Stimulated activated CD8-positive, alpha-beta memory T cell treated with anti-CD3 and anti-CD28 coated beads, Interleukin-15, amount 100 ng/mL, for 4 hours (primary cell): ENCODE data around the gene DPEP1.

Source experiments
- DNase-seq, 2 donors: peaks; one replicate each; pipeline ENCODE4 v3.0.0-alpha.2; 2020; ENCODE audit warnings: low read depth in 2 of 2

Gene DPEP1

DNA sequence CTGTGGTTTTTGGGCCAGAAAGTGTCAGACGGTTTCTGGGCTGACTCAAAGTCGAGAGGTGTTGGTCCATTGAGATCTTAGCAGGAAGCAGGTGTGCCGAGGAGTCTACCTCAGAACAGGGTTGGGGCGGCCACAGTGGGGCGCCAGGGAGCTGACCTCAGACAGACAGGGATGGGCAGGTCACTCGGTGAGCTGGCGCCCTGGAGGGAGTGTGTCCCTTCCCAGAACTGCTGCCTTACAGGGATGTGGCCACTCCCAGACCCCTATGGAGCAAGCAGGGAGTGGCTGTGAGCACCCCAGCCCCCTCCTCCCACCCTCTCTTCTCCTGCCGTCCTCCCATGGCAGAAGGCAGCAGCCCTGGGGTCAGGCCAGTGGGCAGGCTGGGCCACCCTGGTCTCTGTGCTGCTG is 14.0 kb upstream of the DPEP1 start:
- no peak for DNase-seq

DNA sequence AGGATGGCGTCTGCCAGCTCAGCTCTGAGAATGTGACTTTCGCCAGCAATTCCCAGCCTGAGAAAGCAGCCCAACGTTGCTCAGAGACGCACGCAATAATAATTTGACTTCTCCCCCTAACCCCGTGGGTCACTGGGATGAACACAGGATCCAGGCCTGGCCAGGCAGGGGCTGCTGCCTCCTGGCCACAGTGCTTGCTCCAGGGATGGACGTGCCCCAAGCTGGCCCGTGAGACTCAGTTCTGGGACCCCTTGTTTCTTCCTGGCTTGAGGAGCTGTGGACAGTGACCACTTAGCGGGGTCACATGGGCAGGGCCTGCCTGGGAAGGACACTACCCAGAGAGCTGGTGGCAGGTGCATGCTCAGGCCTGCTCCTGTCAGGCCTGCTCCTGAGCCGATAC is 13.5 kb upstream of the DPEP1 start:
- no peak for DNase-seq

DNA sequence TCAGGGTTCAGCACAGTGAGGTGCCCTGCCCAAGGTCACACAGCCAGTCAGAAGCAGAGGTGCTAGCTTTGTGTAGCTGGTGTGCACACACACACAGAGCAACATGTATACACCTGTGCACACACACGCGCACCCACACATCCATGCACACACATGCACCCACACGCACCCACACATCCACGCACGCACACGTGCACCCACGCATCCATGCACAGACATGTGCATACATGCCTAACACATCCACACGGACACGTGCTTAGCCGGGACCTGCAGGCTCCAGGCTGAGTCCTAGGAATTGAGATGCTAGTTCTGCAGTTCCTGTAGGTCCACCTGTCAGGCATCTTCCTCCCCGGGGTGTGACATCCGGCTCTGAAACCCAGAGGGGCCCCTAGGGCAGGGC is 13.0 kb upstream of the DPEP1 start:
- DNase-seq, result no peak

DNA sequence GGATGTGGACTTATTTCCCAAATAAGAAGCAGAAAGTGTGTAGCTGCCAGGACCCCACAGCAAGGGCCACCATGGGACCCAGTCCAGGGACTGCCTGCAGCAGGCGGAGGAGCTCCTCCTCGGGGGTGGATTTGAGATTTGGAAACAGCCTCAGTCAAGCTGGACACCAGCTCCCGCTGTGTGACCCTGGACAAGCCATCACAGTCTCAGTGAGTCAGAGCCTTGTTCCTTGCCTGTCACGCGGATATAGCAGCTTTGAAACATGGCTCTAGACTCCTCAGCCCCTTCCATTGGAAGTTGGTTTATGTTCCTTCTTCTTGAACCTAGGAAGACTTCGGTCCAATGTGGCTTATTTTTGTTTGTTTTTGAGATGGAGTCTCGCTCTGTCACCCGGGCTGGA is 12.5 kb upstream of the DPEP1 start:
- no peak for DNase-seq

- DNase-seq, result no peak
Measured at GRCh38 chr16:89601906-89602272, 11.6 kb upstream of the DPEP1 start.

- peak; percentile 58 to 60 for DNase-seq
Measured at GRCh38 chr16:89602273-89602951, 11.0 kb upstream of the DPEP1 start.

GRCh38 chr16:89602952-89603590 is 10.4 kb upstream of the DPEP1 start:
- DNase-seq, result no peak

DNA sequence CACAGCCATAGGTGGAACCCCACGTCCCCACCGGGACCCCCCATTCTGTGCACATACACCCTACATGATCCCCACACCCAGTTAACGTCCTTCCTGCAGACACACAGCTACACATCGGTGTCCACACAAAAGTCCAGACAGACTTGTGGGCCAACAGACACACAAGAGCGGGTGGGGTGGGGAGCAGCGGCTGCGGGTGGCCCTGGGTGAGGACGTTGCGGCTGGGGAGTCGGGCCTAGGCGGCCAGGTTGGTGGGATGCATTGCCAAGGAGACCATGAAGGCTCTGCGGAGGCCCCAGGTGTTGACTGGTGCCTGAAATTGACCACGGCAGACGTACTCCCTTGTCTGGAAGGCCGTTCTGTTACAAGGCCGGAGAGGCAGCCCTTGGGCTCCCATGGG is 8.7 kb upstream of the DPEP1 start:
- no peak for DNase-seq

GRCh38 chr16:89605186-89605970 is 8.1 kb upstream of the DPEP1 start:
- DNase-seq, result no peak

DNA sequence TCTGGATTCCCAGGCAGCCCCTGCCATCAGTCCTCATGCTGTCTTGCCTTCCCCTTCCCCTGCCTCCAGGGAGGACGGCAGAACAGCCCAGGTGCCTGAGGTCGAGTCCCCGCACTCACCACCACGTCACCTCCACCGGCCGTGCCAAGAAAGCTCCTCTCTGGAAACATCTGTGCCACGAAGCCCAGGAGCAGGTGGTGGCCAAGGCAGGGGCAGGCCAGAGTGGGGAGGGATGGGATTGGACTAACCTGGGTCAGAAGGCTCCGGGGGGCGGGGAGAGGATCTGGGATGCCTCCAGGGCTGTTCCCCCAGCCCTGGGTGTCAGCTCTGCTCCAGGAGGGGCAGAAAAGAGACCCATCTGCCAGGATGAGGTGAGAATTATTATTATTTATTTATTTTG is 7.4 kb upstream of the DPEP1 start:
- no peak for DNase-seq

GRCh38 chr16:89607453-89607852 is 6.0 kb upstream of the DPEP1 start:
- no peak for DNase-seq

- DNase-seq, result no peak
Measured at GRCh38 chr16:89607937-89608740, 5.3 kb upstream of the DPEP1 start.

DNA sequence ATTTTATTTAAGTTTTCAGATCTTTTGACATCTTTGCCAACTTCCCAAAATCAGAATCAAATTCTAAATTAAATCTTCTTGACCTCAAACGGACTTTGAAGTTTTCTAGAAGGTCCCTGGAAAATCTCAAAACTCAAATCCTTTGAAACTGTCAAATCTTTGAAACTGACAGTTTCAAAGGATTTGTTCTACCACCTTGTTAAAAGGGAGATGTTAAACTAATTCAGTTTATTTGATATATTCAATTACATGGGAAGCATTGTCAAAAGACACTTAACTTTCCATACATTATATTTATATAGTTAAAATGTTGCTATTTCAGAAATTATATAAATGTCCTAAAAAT is 3.4 kb upstream of the DPEP1 start:
- no peak for DNase-seq

GRCh38 chr16:89612415-89613166 is 851 bp upstream of the DPEP1 start:
- no peak for DNase-seq

DNA sequence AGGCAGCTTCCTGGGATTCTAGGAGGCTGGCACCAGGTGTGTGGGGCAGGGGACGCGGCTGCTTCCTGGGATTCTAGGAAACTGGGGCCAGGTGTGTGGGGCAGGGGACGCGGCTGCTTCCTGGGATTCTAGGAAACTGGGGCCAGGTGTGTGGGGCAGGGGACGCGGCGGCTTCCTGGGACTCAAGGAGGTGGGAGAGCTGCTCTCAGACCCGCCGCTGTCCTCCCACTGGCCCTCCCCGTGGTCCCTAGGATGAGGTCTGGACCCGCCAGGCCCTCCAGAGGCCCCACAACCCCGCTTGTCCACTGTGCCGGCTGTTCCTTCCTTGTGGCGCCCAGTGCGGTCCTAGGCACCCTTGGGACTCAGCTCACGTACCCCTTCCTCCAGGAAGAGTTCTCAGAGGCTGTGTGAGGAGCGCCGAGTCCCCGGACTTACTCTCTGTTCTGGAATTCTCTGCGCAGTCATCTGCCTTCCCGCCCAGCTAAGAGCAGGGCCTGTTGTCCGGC is 565 bp downstream of the DPEP1 start:
- DNase-seq, result no peak

DNA sequence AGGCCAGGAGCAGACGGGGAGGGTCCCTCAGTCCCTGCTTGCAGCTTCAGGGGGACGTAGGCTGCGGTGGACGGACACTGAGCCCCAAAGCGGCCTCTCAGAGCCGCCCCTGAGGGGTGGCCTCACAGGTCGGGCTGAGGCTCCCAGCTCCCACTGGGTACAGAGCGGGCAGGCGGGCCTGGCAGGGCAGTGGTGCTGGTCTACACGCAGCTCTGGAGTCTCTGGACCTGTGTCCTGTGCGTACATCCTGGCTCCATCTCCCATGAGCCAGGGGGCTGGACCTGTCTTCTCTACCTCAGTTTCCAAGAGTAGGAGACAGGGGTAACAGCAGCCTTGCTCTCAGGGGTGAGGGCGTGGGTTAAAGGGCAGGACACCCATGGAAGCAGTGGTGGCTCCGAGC is 1.7 kb downstream of the DPEP1 start:
- DNase-seq, result no peak

- no peak for DNase-seq
Measured at GRCh38 chr16:89615596-89616090, 2.2 kb downstream of the DPEP1 start.

GRCh38 chr16:89616623-89617022 is 3.2 kb downstream of the DPEP1 start:
- DNase-seq, result no peak

DNA sequence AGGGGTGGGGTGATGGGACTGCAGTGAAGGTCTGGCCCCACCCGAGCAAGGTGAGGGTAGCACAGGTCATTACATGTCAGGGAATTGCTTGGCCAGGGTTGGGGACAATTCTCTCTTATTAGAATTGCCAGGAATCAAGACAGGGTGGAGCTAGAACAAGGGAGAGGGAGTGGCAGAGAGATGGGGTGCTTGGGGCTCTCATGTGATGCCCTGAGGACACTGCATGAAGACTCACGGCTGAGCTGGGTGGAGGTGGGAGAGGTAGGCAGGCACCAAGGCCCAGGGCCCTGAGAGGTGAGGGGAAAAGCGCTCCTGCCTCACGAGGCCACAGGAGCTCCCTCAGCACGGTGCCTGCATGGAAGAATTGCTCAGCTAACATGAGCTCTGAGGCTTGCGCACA is 3.6 kb downstream of the DPEP1 start:
- DNase-seq, result no peak

- DNase-seq, result no peak
Measured at GRCh38 chr16:89618109-89618998, 4.9 kb downstream of the DPEP1 start.
